Subcutaneous abdominal adipose tissue (tissue), 5 donors: ENCODE data around the gene NRXN2.

Source experiments
- H3K27ac ChIP-seq: one replicate; pipeline ENCODE4 v1.7.0; 2013; ENCODE audit warnings: low read depth, mild to moderate bottlenecking, inconsistent platforms, low read length, moderate library complexity
- H3K27me3 ChIP-seq, 5 donors: one replicate each; pipeline ENCODE4 v1.7.0; 2013; ENCODE audit warnings: low read length in 5 of 5, inconsistent platforms in 1 of 5; ENCODE audit not compliant: control insufficient read depth in 5 of 5, insufficient read depth in 4 of 5
- H3K36me3 ChIP-seq, 5 donors: one replicate each; pipeline ENCODE4 v1.7.0; 2013; ENCODE audit warnings: low read length in 5 of 5; ENCODE audit not compliant: control insufficient read depth in 5 of 5, insufficient read depth in 5 of 5
- H3K4me1 ChIP-seq, 5 donors: one replicate each; pipeline ENCODE4 v1.7.0; 2013; ENCODE audit warnings: low read length in 5 of 5, mild to moderate bottlenecking in 3 of 5, moderate library complexity in 1 of 5; ENCODE audit not compliant: control insufficient read depth in 5 of 5, insufficient read depth in 5 of 5
- H3K4me3 ChIP-seq, 5 donors: one replicate each; pipeline ENCODE4 v1.7.0; 2013; ENCODE audit warnings: low read length in 5 of 5, low read depth in 1 of 5
- H3K9ac ChIP-seq, 5 donors: one replicate each; pipeline ENCODE4 v1.7.0; 2013; ENCODE audit warnings: low read length in 5 of 5, mild to moderate bottlenecking in 4 of 5, moderate library complexity in 3 of 5
- H3K9me3 ChIP-seq, 5 donors: one replicate each; pipeline ENCODE4 v1.7.0; 2013; ENCODE audit warnings: low read length in 5 of 5; ENCODE audit not compliant: control insufficient read depth in 5 of 5
- donor health status: healthy.
- donor health status: healthy.
- donor health status: healthy.
- donor health status: healthy.
- donor health status: healthy.

Gene NRXN2

DNA sequence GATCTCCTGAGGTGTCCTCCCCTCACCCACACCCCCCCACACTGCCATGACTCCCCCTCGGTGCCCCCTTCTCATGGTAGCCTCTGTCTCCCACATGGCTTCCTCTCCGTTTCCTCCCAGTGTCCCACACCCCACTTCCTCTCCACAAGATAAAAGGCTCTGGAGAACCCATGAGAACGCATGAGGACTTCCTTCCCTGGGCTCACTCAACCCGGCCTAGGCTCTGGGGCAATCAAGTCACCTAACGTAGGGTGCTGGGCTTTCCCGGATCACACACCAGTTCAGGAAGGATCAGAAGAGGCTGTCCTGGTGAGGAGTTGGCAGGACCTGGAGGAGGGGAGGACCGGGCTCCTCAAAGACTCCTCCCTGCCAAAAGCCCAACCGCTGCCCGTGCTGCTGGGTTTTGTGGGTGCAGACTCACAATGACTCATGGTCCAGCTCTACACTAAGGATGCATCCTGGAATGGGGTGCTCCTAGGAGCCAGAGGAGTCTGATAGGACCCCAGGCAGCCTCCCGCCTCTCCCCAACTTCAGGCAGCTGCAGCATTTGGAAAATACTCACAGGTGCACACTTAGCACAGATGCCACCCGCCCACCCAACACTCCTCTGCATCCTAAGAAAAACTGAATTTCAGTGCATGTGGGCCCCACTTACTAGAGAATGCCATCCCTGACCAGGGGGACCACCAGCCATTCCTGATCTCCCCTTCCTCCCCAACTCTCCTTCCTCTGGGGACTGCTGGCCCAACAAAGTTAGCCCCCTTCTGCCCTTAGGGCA, 110.9 kb downstream of the NRXN2 start:
- Histone ChIP-seq H3K36me3 (no peaks in the 10 kb centered on the region), H3K4me3 (no peak overlapping the region), H3K9me3 (no peaks in the 10 kb centered on the region), H3K4me1 (peaks cover 0 to 12% (median 9%) of the 10 kb centered on the region in 5 donors), H3K27me3 (peaks cover 0 to 10% (median 5%) of the 10 kb centered on the region in 5 donors), H3K9ac (no peak overlapping the region), H3K27ac (no peak overlapping the region)

DNA sequence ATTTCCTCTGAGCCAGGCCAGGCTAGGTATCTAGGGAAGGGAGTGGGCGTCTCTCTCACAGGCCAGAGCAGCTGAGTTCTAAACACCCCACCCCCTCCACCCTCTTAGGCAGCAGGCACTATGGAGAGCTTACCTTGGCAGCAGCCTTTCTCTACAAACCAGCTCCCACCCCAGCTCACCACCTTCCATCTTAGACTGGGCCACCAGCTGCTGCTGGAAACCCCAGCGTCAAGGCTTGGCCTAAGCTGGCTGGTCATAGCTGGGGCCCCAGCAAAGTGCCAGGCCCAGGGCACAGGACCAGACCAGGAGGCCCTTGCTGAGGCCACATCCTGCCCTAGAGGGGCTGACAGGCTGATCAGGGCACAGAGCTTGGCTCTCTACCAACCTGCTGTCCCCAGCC, 111.8 kb downstream of the NRXN2 start:
- peaks cover 0 to 12% (median 9%) of the 10 kb centered on the region in 5 donors for H3K4me1 ChIP-seq
- H3K4me3 ChIP-seq: no peak overlapping the region
- no peaks in the 10 kb centered on the region for H3K9me3 ChIP-seq
- no peak overlapping the region for H3K9ac ChIP-seq
- H3K36me3 ChIP-seq: no peaks in the 10 kb centered on the region
- no peak overlapping the region for H3K27ac ChIP-seq
- peaks cover 0 to 10% (median 5%) of the 10 kb centered on the region in 5 donors for H3K27me3 ChIP-seq

GRCh38 chr11:64610596-64610995, 112.4 kb downstream of the NRXN2 start:
- H3K4me3 ChIP-seq: no peak overlapping the region
- no peaks in the 10 kb centered on the region for H3K36me3 ChIP-seq
- no peak overlapping the region for H3K9ac ChIP-seq
- H3K9me3 ChIP-seq: no peaks in the 10 kb centered on the region
- peaks cover 0 to 12% (median 9%) of the 10 kb centered on the region in 5 donors for H3K4me1 ChIP-seq
- H3K27me3 ChIP-seq: peaks cover 0 to 12% (median 5%) of the 10 kb centered on the region in 5 donors
- no peak overlapping the region for H3K27ac ChIP-seq

DNA sequence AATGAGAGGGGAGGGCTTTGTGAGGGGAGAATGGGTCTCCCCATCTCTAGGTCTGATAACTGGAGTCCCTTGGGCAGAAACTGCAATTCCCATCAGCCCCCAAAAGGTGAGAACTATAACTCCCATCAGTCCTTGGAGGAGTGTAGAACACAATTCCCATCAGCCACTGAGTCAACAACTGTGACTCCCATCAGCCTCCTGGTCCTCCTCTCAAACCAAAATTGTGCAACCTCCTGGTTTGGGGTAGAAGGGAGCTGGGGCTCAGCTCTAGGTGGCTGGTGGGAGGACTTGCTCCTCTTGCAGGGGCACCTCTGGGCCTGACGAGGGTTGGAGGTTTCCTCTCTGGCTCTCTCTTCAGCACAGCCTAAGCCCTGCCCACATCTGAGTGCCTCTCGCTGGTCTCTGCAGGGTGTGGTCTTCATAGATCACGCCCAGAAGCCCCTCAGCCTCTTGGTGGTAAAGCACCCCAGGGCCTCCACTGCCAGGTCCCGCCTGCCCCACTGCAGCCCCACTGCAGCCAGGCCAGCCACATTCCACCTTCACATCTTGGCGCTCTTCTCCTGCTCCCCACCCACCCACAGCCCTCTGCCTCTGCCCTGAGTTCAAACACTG, 113.5 kb downstream of the NRXN2 start:
- H3K4me3 ChIP-seq: no peak overlapping the region
- peaks cover 0 to 16% (median 5%) of the 10 kb centered on the region in 5 donors for H3K27me3 ChIP-seq
- H3K9ac ChIP-seq: no peak overlapping the region
- no peak overlapping the region for H3K27ac ChIP-seq
- no peaks in the 10 kb centered on the region for H3K36me3 ChIP-seq
- H3K9me3 ChIP-seq: no peaks in the 10 kb centered on the region
- peaks cover 0 to 12% (median 9%) of the 10 kb centered on the region in 5 donors for H3K4me1 ChIP-seq

DNA sequence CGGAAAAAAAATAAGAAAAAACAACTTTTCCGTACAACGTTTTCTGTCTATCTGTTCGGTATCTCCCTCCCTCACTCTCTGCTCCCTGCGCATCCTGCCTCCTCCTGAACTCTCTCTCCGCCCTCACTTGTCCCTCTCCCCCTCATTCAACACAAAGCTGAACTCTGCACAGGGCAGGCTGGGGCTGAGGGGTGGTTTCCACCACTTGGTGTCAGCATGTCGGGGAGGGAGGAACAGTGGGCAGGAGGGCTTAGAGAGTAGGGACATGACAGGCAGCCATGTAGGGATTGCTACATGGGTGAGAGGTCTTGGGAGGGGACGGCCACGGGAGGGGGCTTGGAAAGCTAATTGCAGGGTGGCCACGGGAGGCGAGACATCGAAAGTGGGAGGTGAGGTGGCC, 114.4 kb downstream of the NRXN2 start:
- Histone ChIP-seq H3K27me3 (peaks cover 0 to 17% (median 5%) of the 10 kb centered on the region in 5 donors), H3K9ac (no peak overlapping the region), H3K4me3 (no peak overlapping the region), H3K27ac (no peak overlapping the region), H3K4me1 (peaks cover 0 to 12% (median 9%) of the 10 kb centered on the region in 5 donors), H3K36me3 (no peaks in the 10 kb centered on the region), H3K9me3 (no peaks in the 10 kb centered on the region)

DNA sequence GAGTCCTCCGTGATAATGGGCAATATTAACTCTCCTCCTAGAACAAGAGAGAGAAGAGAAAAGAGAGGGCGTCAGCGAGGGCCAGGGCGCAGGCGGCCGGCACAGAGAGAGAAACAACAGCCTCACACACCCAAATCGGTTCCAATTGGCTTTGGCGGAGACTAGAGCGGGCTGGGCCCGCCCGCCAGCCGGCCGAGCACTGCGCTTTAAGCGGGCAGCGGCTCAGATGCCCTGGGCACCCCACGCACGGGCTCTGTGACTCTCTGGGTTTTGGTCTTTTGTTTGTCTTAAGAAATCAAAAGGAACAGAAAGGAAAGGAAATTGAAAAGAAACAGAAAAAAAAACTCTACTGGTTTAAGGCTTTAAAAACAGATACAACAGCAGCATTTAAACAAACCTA, 115.0 kb downstream of the NRXN2 start:
- Histone ChIP-seq H3K27ac (no peak overlapping the region), H3K36me3 (no peaks in the 10 kb centered on the region), H3K9me3 (no peaks in the 10 kb centered on the region), H3K27me3 (peaks cover 0 to 17% (median 2%) of the 10 kb centered on the region in 5 donors), H3K9ac (no peak overlapping the region), H3K4me3 (no peak overlapping the region), H3K4me1 (peaks cover 0 to 12% (median 9%) of the 10 kb centered on the region in 5 donors)

DNA sequence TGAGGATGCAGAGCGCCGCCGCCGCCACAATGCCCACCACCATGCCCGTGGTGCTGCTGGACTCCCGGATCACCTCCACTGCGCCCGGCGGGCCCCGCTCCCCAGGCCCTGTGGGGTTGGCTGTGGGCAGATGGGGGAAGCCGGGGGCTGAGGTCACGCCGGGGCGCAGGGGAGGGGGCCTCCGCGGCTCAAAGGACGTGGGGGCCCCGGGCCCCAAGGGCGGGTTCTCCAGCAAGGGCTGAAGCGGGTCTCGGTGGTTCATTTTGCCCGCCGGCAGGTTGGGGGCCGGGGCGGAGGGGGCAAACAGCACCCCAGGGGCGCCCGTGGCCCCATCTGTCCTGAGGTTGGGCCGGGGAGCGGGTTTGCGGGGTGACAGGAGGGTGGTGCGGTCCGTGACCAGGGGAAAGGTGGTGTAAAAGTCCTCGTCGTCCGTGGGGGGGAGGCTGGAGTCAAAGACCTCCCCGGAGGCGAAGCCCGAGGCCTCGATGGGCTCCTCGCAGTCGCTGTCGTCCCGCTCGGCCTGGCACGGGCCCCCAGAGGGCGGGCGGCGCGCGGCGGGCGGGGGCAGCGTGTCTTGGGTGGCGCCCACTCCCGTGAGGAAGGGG, 115.5 kb downstream of the NRXN2 start:
- Histone ChIP-seq H3K9ac (no peak overlapping the region), H3K4me3 (no peak overlapping the region), H3K36me3 (no peaks in the 10 kb centered on the region), H3K27me3 (peaks cover 0 to 17% (median 2%) of the 10 kb centered on the region in 5 donors), H3K9me3 (no peaks in the 10 kb centered on the region), H3K4me1 (peaks cover 0 to 12% (median 9%) of the 10 kb centered on the region in 5 donors), H3K27ac (no peak overlapping the region)

DNA sequence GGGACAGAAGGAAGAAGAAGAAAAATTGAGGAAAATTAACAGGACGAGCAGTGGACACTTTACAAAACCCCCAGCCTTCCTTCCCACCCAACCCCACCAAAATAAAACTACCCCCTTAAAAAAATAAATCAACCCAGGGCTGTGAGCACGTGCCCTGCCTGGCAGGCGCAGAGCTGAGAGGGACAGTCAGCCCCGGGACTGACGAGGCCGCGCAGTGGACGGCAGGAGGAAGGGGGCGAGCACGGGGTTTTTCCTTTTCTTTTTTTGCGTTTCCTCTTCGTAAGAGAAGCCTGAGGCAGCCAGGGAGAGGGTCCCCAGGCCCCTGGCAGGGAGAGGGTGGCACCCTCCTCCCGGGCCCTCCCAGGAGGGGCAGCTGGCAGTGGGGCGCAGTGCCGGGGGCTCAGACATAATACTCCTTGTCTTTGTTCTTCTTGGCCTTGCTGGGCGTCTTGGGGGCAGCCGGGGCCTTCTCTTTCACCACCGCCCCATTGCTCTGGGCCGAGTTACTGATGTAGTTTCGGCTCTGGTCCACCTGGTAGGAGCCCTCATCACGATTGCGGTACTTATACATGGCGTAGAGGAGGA, 116.1 kb downstream of the NRXN2 start:
- no peak overlapping the region for H3K27ac ChIP-seq
- H3K4me3 ChIP-seq: no peak overlapping the region
- H3K9ac ChIP-seq: no peak overlapping the region
- no peaks in the 10 kb centered on the region for H3K36me3 ChIP-seq
- H3K9me3 ChIP-seq: no peaks in the 10 kb centered on the region
- peaks cover 0 to 9% (median 5%) of the 10 kb centered on the region in 5 donors for H3K4me1 ChIP-seq
- H3K27me3 ChIP-seq: peaks cover 0 to 17% (median 2%) of the 10 kb centered on the region in 5 donors

GRCh38 chr11:64605656-64606585, 117.1 kb downstream of the NRXN2 start:
- no peak overlapping the region for H3K27ac ChIP-seq
- no peak overlapping the region for H3K4me3 ChIP-seq
- H3K9me3 ChIP-seq: no peaks in the 10 kb centered on the region

More at GRCh38 chr11:64605656-64606585, 117.1 kb downstream of the NRXN2 start:
- Histone ChIP-seq H3K4me1 (peaks cover 0 to 5% (median 3%) of the 10 kb centered on the region in 5 donors), H3K27me3 (peaks cover 0 to 14% (median 2%) of the 10 kb centered on the region in 5 donors), H3K9ac (no peak overlapping the region), H3K36me3 (no peaks in the 10 kb centered on the region)
